Frontal cortex (tissue), 4 donors: Measurements from ENCODE around the gene KPNA5. TPM values are rescaled to one million over a fixed set of nuclear protein-coding genes. Genes with fewer than 3 reads are reported as not detected.
"Not testable (repeated sequence)": the region's sequence is repeated elsewhere in the genome, so short reads cannot be mapped to it uniquely, and the experiment has no call there.

Experiments
- DNase-seq, 2 donors: peaks; one replicate each; pipeline ENCODE4 v3.0.0; 2012; ENCODE audit warnings: low spot score in 2 of 2
- FAIRE-seq: peaks from 2 replicates; lab custom pipeline; 2012; peaks lifted over from hg19 to GRCh38; lab: Jason Lieb, UNC
- total RNA-seq: library from RNA; depleted of rRNA; stranded (reverse); fragments of >200 nt; gene quantifications from one replicate; pipeline ENCODE4 v1.2.3, GENCODE V29; 2014
- donor health status: control.
- donor health status: control.
- donor health status: control.

The KPNA5 gene
- total RNA-seq, 1 donor from 2014 or later = 52.6 TPM

- no peak for FAIRE-seq
- no peak for DNase-seq
These were observed 14.4 kb downstream of the KPNA5 start for GRCh38 chr6:116695401-116695800.

- DNase-seq = no peak
- no peak for FAIRE-seq
These were observed 16.5 kb downstream of the KPNA5 start for GRCh38 chr6:116697480-116697879.

GRCh38 chr6:116703888-116704287 lies 22.9 kb downstream of the KPNA5 start:
- not testable (repeated sequence) for FAIRE-seq, DNase-seq

GRCh38 chr6:116705917-116706316 lies 24.9 kb downstream of the KPNA5 start:
- FAIRE-seq (peak; percentile 3), DNase-seq (no peak)

- no peak for FAIRE-seq
- no peak for DNase-seq
These were observed 33.3 kb downstream of the KPNA5 start for GRCh38 chr6:116714296-116714695.

GRCh38 chr6:116714761-116715160 lies 33.8 kb downstream of the KPNA5 start:
- FAIRE-seq (no peak), DNase-seq (no peak)

- DNase-seq (no peak), FAIRE-seq (no peak)
These were observed 45.9 kb downstream of the KPNA5 start for GRCh38 chr6:116726947-116727346.

- FAIRE-seq = no peak
- no peak for DNase-seq
These were observed 49.5 kb downstream of the KPNA5 start for GRCh38 chr6:116730513-116730912.

GRCh38 chr6:116737004-116737403 lies 56.0 kb downstream of the KPNA5 start:
- DNase-seq = no peak
- no peak for FAIRE-seq

- not testable (repeated sequence) for DNase-seq
These were observed 59.5 kb downstream of the KPNA5 start for GRCh38 chr6:116740486-116740885.

GRCh38 chr6:116741571-116741970 lies 60.6 kb downstream of the KPNA5 start:
- DNase-seq (no peak), FAIRE-seq (no peak)

More at GRCh38 chr6:116740486-116740885, 59.5 kb downstream of the KPNA5 start:
- FAIRE-seq = not testable (repeated sequence)

GRCh38 chr6:116745176-116745575 lies 64.2 kb downstream of the KPNA5 start:
- FAIRE-seq (no peak), DNase-seq (no peak)

GRCh38 chr6:116761779-116762178 lies 80.8 kb downstream of the KPNA5 start:
- DNase-seq (no peak), FAIRE-seq (no peak)

- DNase-seq (no peak), FAIRE-seq (no peak)
These were observed 81.2 kb downstream of the KPNA5 start for GRCh38 chr6:116762235-116762634.

- DNase-seq (no peak), FAIRE-seq (no peak)
These were observed 82.0 kb downstream of the KPNA5 start for GRCh38 chr6:116763048-116763447.

GRCh38 chr6:116763906-116764628 lies 83.1 kb downstream of the KPNA5 start:
- FAIRE-seq = no peak

GRCh38 chr6:116764629-116764960 lies 83.6 kb downstream of the KPNA5 start:
- DNase-seq = no peak
- FAIRE-seq = no peak

More at GRCh38 chr6:116763906-116764628, 83.1 kb downstream of the KPNA5 start:
- DNase-seq = no peak

- peak; percentile 26 to 41 for DNase-seq
- FAIRE-seq = no peak
These were observed 84.2 kb downstream of the KPNA5 start, which contains the start of gene FAM162B for GRCh38 chr6:116764961-116765841. FAM162B (minus strand) TSS chr6:116765719; CDS start chr6:116765576, 143 bp downstream.

GRCh38 chr6:116766506-116767176 lies 85.6 kb downstream of the KPNA5 start:
- no peak for DNase-seq
- FAIRE-seq = no peak

GRCh38 chr6:116767715-116768114 lies 86.7 kb downstream of the KPNA5 start:
- FAIRE-seq (no peak), DNase-seq (no peak)
